SK-N-SH (cell line): ENCODE results near the gene MAGEA10. TPM values are rescaled to one million over a fixed set of nuclear protein-coding genes. Genes with fewer than 3 reads are reported as not detected.

Experiments used
- CTCF ChIA-PET: fragments of 300-600, 350-600 bp; formaldehyde crosslinking; extraction: SDS; loops from one replicate; lab custom pipeline; 2021; lab: Yijun Ruan, JAX
- POLR2A ChIA-PET: fragments of 350-600 bp; sonication (Branson Sonifier 250); formaldehyde crosslinking; extraction: SDS; loops from one replicate; lab custom pipeline; 2020; ENCODE audit warnings: antibody characterized with exemption, inconsistent platforms; lab: Yijun Ruan, JAX
- DNase-seq: peaks from one replicate; pipeline ENCODE4 v3.0.0; 2012
- H2AFZ ChIP-seq: fragments of 200-600 bp; sonication (generic); 2 replicates; pipeline ENCODE4 v1.8.1; 2016; ENCODE audit warnings: antibody characterized with exemption, mild to moderate bottlenecking, low read depth
- H3F3A ChIP-seq: fragments of 200-600 bp; sonication (generic); replicated peaks from 2 replicates; pipeline ENCODE3; 2016; ENCODE audit warnings: antibody characterized with exemption, mild to moderate bottlenecking; ENCODE audit not compliant: insufficient read depth
- H3K27ac ChIP-seq, 2 experiments: fragments of 200-500 bp in 1 of 2; fragments of 200-600 bp in 1 of 2; sonication (Bioruptor generic) in 1 of 2; sonication (generic), shearing (Covaris generic) in 1 of 2; 2 replicates each; pipeline versions ENCODE4 v1.5.1 to v1.6.1; 2014 to 2016; ENCODE audit warnings: low read depth in 2 of 2, inconsistent platforms in 1 of 2, low read length in 1 of 2, mild to moderate bottlenecking in 1 of 2, mixed read lengths in 1 of 2
- H3K27me3 ChIP-seq: fragments of 200-600 bp; sonication (generic), shearing (Covaris generic); 2 replicates; pipeline ENCODE4 v1.6.1; 2016; ENCODE audit warnings: mixed run types; ENCODE audit not compliant: insufficient read depth
- H3K36me3 ChIP-seq, 2 experiments: fragments of 200-500 bp in 1 of 2; fragments of 200-600 bp in 1 of 2; sonication (Bioruptor generic) in 1 of 2; sonication (generic) in 1 of 2; replicated peaks in 1 of 2; 2 replicates each; pipeline versions ENCODE3 to v1.5.1; 2014 to 2016; ENCODE audit warnings: low read length in 1 of 2, mild to moderate bottlenecking in 1 of 2; ENCODE audit not compliant: insufficient read depth in 2 of 2, control insufficient read depth in 1 of 2
- H3K4me1 ChIP-seq, 2 experiments: fragments of 200-500 bp in 1 of 2; fragments of 200-600 bp in 1 of 2; sonication (Bioruptor generic) in 1 of 2; sonication (generic), shearing (Covaris generic) in 1 of 2; 2 replicates each; pipeline versions ENCODE4 v1.5.1 to v1.6.1; 2014 to 2016; ENCODE audit warnings: low read depth in 1 of 2, low read length in 1 of 2, mixed run types in 1 of 2; ENCODE audit not compliant: insufficient read depth in 2 of 2, control insufficient read depth in 1 of 2
- H3K4me2 ChIP-seq: fragments of 200-600 bp; sonication (generic), shearing (Covaris generic); 2 replicates; pipeline ENCODE4 v1.6.1; 2017; ENCODE audit warnings: mixed run types
- H3K4me3 ChIP-seq, 2 experiments: fragments of 200-500 bp in 1 of 2; fragments of 200-600 bp in 1 of 2; sonication (Bioruptor generic) in 1 of 2; sonication (generic), shearing (Covaris generic) in 1 of 2; 2 replicates each; pipeline versions ENCODE4 v1.5.1 to v1.8.1; 2014 to 2016; ENCODE audit warnings: low read depth in 2 of 2, inconsistent platforms in 1 of 2, low read length in 1 of 2, mild to moderate bottlenecking in 1 of 2, mixed read lengths in 1 of 2, moderate library complexity in 1 of 2
- H3K79me2 ChIP-seq: fragments of 200-600 bp; sonication (generic); 2 replicates; pipeline ENCODE4 v1.8.1; 2017; ENCODE audit warnings: mild to moderate bottlenecking; ENCODE audit not compliant: insufficient read depth
- H3K9ac ChIP-seq: fragments of 200-600 bp; sonication (generic); 2 replicates; pipeline ENCODE4 v1.6.1; 2017; ENCODE audit warnings: mixed run types
- H3K9me2 ChIP-seq: fragments of 200-600 bp; sonication (generic); 2 replicates; pipeline ENCODE4 v1.6.1; 2017; ENCODE audit warnings: mixed run types
- H3K9me3 ChIP-seq: fragments of 200-600 bp; sonication (generic); 2 replicates; pipeline ENCODE4 v1.6.1; 2017; ENCODE audit warnings: mixed run types, mild to moderate bottlenecking, moderate library complexity
- H4K20me1 ChIP-seq: fragments of 200-600 bp; sonication (generic); 2 replicates; pipeline ENCODE4 v1.6.1; 2017; ENCODE audit warnings: mild to moderate bottlenecking, mixed run types; ENCODE audit not compliant: insufficient read depth
- CTCF ChIP-seq: fragments of 200-600 bp; sonication (generic); IDR thresholded peaks from 2 replicates; pipeline ENCODE4 v1.6.1; 2017; ENCODE audit warnings: antibody characterized with exemption, mild to moderate bottlenecking, moderate library complexity
- ELF1 ChIP-seq: IDR thresholded peaks from 2 replicates; pipeline ENCODE4 v1.4.0; 2012
- EP300 ChIP-seq, 2 experiments: IDR thresholded peaks; 2 replicates each; pipeline versions ENCODE4 v1.4.0 to v1.6.1; 2012; ENCODE audit warnings: borderline replicate concordance in 1 of 2, low read depth in 1 of 2, low read length in 1 of 2
- FOSL2 ChIP-seq: IDR thresholded peaks from 2 replicates; pipeline ENCODE4 v1.4.0; 2012; ENCODE audit warnings: low read depth, mild to moderate bottlenecking, moderate library complexity, borderline replicate concordance
- GABPA ChIP-seq: IDR thresholded peaks from 2 replicates; pipeline ENCODE4 v1.4.0; 2012; ENCODE audit warnings: low read depth, mild to moderate bottlenecking
- GATA2 ChIP-seq: sonication (generic); formaldehyde crosslinking; IDR thresholded peaks from 2 replicates; pipeline ENCODE4 v1.5.0; 2020; ENCODE audit warnings: mild to moderate bottlenecking, missing genetic modification reagents
- JUND ChIP-seq: IDR thresholded peaks from 2 replicates; pipeline ENCODE4 v1.4.0; 2012
- MXI1 ChIP-seq: IDR thresholded peaks from 2 replicates; pipeline ENCODE4 v1.6.1; 2012; ENCODE audit warnings: mild to moderate bottlenecking, low read depth, low read length, improper control_type of control experiment
- RAD21 ChIP-seq: IDR thresholded peaks from 2 replicates; pipeline ENCODE4 v1.6.1; 2012; ENCODE audit warnings: mild to moderate bottlenecking, low read length
- RFX5 ChIP-seq: IDR thresholded peaks from 2 replicates; pipeline ENCODE4 v1.6.1; 2012; ENCODE audit warnings: mild to moderate bottlenecking, improper control_type of control experiment, low read length
- RXRA ChIP-seq: IDR thresholded peaks from 2 replicates; pipeline ENCODE4 v1.4.0; 2012; ENCODE audit warnings: low read depth, mild to moderate bottlenecking, borderline replicate concordance
- TCF12 ChIP-seq: IDR thresholded peaks from 2 replicates; pipeline ENCODE4 v1.4.0; 2012
- WGBS: methylation state at CpG from one replicate; pipeline ENCODE4 v1.1.6; 2017; ENCODE audit warnings: low lambda C conversion rate; 5-methylcytosine and 5-hydroxymethylcytosine counted together
- polyA plus RNA-seq, 3 experiments: library from polyadenylated mRNA; depleted of rRNA; stranded (reverse); fragments of >200 nt; gene quantifications; 2 replicates each; pipeline ENCODE4 v1.2.3, GENCODE V29; 2012

MAGEA10 gene
- polyA plus RNA-seq, 1 of the 3 experiments (the other 2 are of a cell fraction), result 49.8 TPM

- no peaks in the 10 kb centered on the region for H3K36me3 ChIP-seq
- no peak for TF ChIP-seq TCF12
- no peak for TF ChIP-seq ELF1
- TF ChIP-seq EP300 (IDR thresholded peaks at IDR 0.05; ENCODE audit: borderline replicate concordance in 1 of 2, low read depth in 1 of 2, low read length in 1 of 2), result no peak
- TF ChIP-seq GATA2 (CRISPR knock-in tag), result no peak
- TF ChIP-seq GABPA, result no peak
- no peak for TF ChIP-seq RFX5
- TF ChIP-seq RAD21, result no peak
- TF ChIP-seq RXRA, result no peak
- TF ChIP-seq CTCF, result no peak
- no peak for TF ChIP-seq FOSL2
- TF ChIP-seq JUND, result no peak
- no peaks in the 10 kb centered on the region for H3K9me3 ChIP-seq
- 2% methylated on average over 6 of the region's 6 CpGs for WGBS
- no peak for DNase-seq
- no peak overlapping the region for H3K4me2 ChIP-seq
- no peaks in the 10 kb centered on the region for H3K9me2 ChIP-seq
- H3K27me3 ChIP-seq, result peaks cover 14% of the 10 kb centered on the region; the same call in 1 of the 2 replicates
- H3K9ac ChIP-seq, result no peak overlapping the region
- ChIA-PET CTCF (no interaction called here), POLR2A (no interaction called here)
- no peaks in the 10 kb centered on the region for H3K4me1 ChIP-seq
- H3K79me2 ChIP-seq, result no peaks in the 10 kb centered on the region
- H2AFZ ChIP-seq, result no peak overlapping the region
- no peak overlapping the region for H3K27ac ChIP-seq
- H3F3A ChIP-seq, result no peaks in the 10 kb centered on the region
- H3K4me3 ChIP-seq, result no peak overlapping the region
- H4K20me1 ChIP-seq, result no peaks in the 10 kb centered on the region
Measured at GRCh38 chrX:152103866-152104265, 34.5 kb downstream of the MAGEA10 start.

GRCh38 chrX:152086141-152086540, 52.2 kb downstream of the MAGEA10 start:
- Histone ChIP-seq H3F3A (no peaks in the 10 kb centered on the region), H3K9me3 (no peaks in the 10 kb centered on the region), H2AFZ (no peak overlapping the region), H3K9ac (no peak overlapping the region), H3K4me3 (no peak overlapping the region), H3K4me2 (no peak overlapping the region), H3K27ac (no peak overlapping the region), H4K20me1 (no peaks in the 10 kb centered on the region), H3K4me1 (no peaks in the 10 kb centered on the region), H3K27me3 (no peaks in the 10 kb centered on the region; the same call in 1 of the 2 replicates), H3K36me3 (no peaks in the 10 kb centered on the region), H3K79me2 (no peaks in the 10 kb centered on the region), H3K9me2 (no peaks in the 10 kb centered on the region)
- POLR2A ChIA-PET, result no interaction called here
- no peak for DNase-seq
- WGBS, result 7% methylated on average over 6 of the region's 6 CpGs
- TF ChIP-seq RXRA (no peak), TCF12 (no peak), MXI1 (no peak)
- CTCF ChIA-PET, result no interaction called here

Other genes starting within 250 kb of the MAGEA10 start
- gene MAGEA4, start 225.7 kb downstream of the MAGEA10 start, polyA plus RNA-seq (2012; rRNA removed), result 0.10 and 0.19 TPM in 2 replicates
- 8.1 and 12.2 TPM in 2 replicates for gene GABRE, start 163.9 kb downstream of the MAGEA10 start, polyA plus RNA-seq (2012; rRNA removed)